Measurements from ENCODE around the gene CKM. TPM values are rescaled to one million over a fixed set of nuclear protein-coding genes. Genes with fewer than 3 reads are reported as not detected.

CKM gene
- total RNA-seq, 3 donors from 2014 or later = 1.1 to 2.0 (median 1.6) TPM

- Histone ChIP-seq H3K9me3 (no peaks in the 10 kb centered on the region), H3K4me1 (ENCODE audit: low read depth) (no peaks in the 10 kb centered on the region), H3K36me3 (ENCODE audit: low read depth) (no peaks in the 10 kb centered on the region), H3K4me3 (no peak overlapping the region)
- no peak for DNase-seq
- no peak for ATAC-seq
- intact Hi-C loops (cut with DNase I, micrococcal nuclease) = no loop called here
- TF ChIP-seq CTCF (IDR thresholded peaks at IDR 0.05) = no peak
Observed at GRCh38 chr19:45363861-45364459, 41.3 kb upstream of the CKM start.

GRCh38 chr19:45362291-45362690 lies 39.6 kb upstream of the CKM start:
- Histone ChIP-seq H3K9me3 (no peaks in the 10 kb centered on the region), H3K4me3 (no peak overlapping the region), H3K36me3 (ENCODE audit: low read depth) (no peaks in the 10 kb centered on the region), H3K4me1 (ENCODE audit: low read depth) (no peaks in the 10 kb centered on the region)
- intact Hi-C loops (cut with DNase I, micrococcal nuclease) = no loop called here
- ATAC-seq = no peak
- DNase-seq = no peak
- TF ChIP-seq CTCF (IDR thresholded peaks at IDR 0.05) = no peak

GRCh38 chr19:45361608-45362007 lies 38.9 kb upstream of the CKM start:
- intact Hi-C loops (cut with DNase I, micrococcal nuclease) = no loop called here
- DNase-seq = no peak
- H3K4me3 ChIP-seq = no peak overlapping the region
- TF ChIP-seq CTCF (IDR thresholded peaks at IDR 0.05) = no peak
- no peaks in the 10 kb centered on the region for H3K36me3 ChIP-seq (ENCODE audit: low read depth)
- no peak for ATAC-seq
- H3K4me1 ChIP-seq (ENCODE audit: low read depth) = no peaks in the 10 kb centered on the region
- H3K9me3 ChIP-seq = no peaks in the 10 kb centered on the region

GRCh38 chr19:45358213-45358792 lies 35.6 kb upstream of the CKM start:
- ATAC-seq = no peak

GRCh38 chr19:45357445-45357783 lies 34.7 kb upstream of the CKM start:
- no peak for DNase-seq
- intact Hi-C loops (cut with DNase I, micrococcal nuclease) = no loop called here
- no peaks in the 10 kb centered on the region for H3K36me3 ChIP-seq (ENCODE audit: low read depth)
- TF ChIP-seq CTCF (IDR thresholded peaks at IDR 0.05) = no peak
- H3K4me1 ChIP-seq (ENCODE audit: low read depth) = no peaks in the 10 kb centered on the region
- ATAC-seq = no peak
- H3K4me3 ChIP-seq = no peak overlapping the region
- H3K9me3 ChIP-seq = no peaks in the 10 kb centered on the region

More at GRCh38 chr19:45358213-45358792, 35.6 kb upstream of the CKM start:
- Histone ChIP-seq H3K4me3 (no peak overlapping the region), H3K9me3 (no peaks in the 10 kb centered on the region), H3K4me1 (ENCODE audit: low read depth) (no peaks in the 10 kb centered on the region), H3K36me3 (ENCODE audit: low read depth) (no peaks in the 10 kb centered on the region)
- intact Hi-C loops (cut with DNase I, micrococcal nuclease) = no loop called here
- no peak for DNase-seq
- no peak for TF ChIP-seq CTCF (IDR thresholded peaks at IDR 0.05)
